Right lobe of liver (tissue), 4 donors: Measurements from ENCODE around the gene STARD4.

Experiments
- CTCF ChIP-seq, 4 donors: fragments of 200-600 bp in 3 of 4; fragments of 450-650 bp in 1 of 4; IDR thresholded peaks; one replicate each; pipeline versions ENCODE4 v1.5.1 to v1.8.0; 2016 to 2022; ENCODE audit warnings: antibody characterized with exemption in 4 of 4, mild to moderate bottlenecking in 2 of 4
- POLR2A ChIP-seq: fragments of 450-650 bp; IDR thresholded peaks from one replicate; pipeline ENCODE4 v1.6.1; 2017; ENCODE audit warnings: antibody characterized with exemption, mild to moderate bottlenecking
- donor health status: DM: no; HTN: no; CAD: no.
- donor health status: DM: no; HTN: no; CAD: no.
- donor health status: DM: no; HTN: yes; CAD: no.

- TF ChIP-seq CTCF (IDR thresholded peaks at IDR 0.05) (no peak), POLR2A (no peak)
Measured at GRCh38 chr5:111478266-111478665, 34.1 kb downstream of the STARD4 start.
